Measurements from ENCODE around the gene TNNC1. TPM values are rescaled to one million over a fixed set of nuclear protein-coding genes. Genes with fewer than 3 reads are reported as not detected.
A peak's percentile ranks its signal among the peaks of the same experiment; 100 is the strongest.

The TNNC1 gene
- total RNA-seq, 5 donors from 2014 or later (not counting 1 experiment from before 2014, with no cell fraction given) = 2.8 to 8.8 (median 4.5) TPM

DNA sequence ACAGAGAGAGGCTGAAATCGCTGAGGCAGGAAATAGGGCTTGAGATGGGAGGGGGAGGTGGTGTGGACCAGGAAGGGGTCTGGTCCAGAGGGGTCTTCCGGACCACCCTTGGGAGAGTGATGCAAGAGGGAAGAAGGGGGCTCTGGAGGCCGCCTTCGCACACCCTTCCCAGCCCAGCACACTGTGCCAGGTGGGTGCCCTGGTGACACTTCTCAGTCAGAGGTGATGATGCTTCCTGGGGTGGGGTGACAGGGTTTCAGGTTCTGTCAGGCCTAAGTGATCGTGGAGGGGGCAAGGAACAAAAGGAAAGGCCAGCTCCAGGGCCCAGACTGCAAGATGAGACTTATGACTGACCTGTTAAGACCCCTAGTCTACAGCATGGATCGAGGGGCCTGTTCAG, 21.6 kb downstream of the TNNC1 start:
- ATAC-seq (replicated peaks in 1 of 4) (no peak), DNase-seq (no peak)
- WGBS (ENCODE audit: insufficient coverage) = 40% methylated on average over 2 of the region's 6 CpGs
- no peaks in the 10 kb centered on the region for H3K27me3 ChIP-seq (replicated peaks in 1 of 2; ENCODE audit: control insufficient read depth in 2 of 2, extremely low read depth in 1 of 2, insufficient read depth in 2 of 2, low read length in 1 of 2)
- H3K36me3 ChIP-seq (ENCODE audit: control insufficient read depth in 2 of 2, extremely low read depth in 1 of 2, insufficient read depth in 1 of 2, low read length in 1 of 2) = no peaks in the 10 kb centered on the region
- Mint-ChIP-seq H3K27ac (peak overlapping the region in 1 of 2 donors; percentile 74), H3K9me3 (no peaks in the 10 kb centered on the region), H3K4me3 (no peak overlapping the region), H3K36me3 (no peaks in the 10 kb centered on the region), H3K4me1 (peaks cover 0 to 12% (median 0%) of the 10 kb centered on the region in 3 donors), H3K27me3 (no peaks in the 10 kb centered on the region)
- H3K9me3 ChIP-seq = no peaks in the 10 kb centered on the region
- no peak overlapping the region for H3K27ac ChIP-seq (ENCODE audit: low read length)
- ChIA-PET CTCF (no interaction called here), POLR2A (interaction anchor here in 1 of 2 donors (0.6 to 0.7 kb wide), 2 partner anchors 20 to 29 kb away, joined by 3 to 6 read pairs; no protein-coding TSS in a partner anchor)
- H3K4me1 ChIP-seq (ENCODE audit: control insufficient read depth in 1 of 2, extremely low read depth in 1 of 2, insufficient read depth in 2 of 2, low read length in 2 of 2) = no peaks in the 10 kb centered on the region
- no peak overlapping the region for H3K4me3 ChIP-seq (ENCODE audit: control insufficient read depth in 1 of 2, extremely low read depth in 1 of 2, low read length in 1 of 2)

DNA sequence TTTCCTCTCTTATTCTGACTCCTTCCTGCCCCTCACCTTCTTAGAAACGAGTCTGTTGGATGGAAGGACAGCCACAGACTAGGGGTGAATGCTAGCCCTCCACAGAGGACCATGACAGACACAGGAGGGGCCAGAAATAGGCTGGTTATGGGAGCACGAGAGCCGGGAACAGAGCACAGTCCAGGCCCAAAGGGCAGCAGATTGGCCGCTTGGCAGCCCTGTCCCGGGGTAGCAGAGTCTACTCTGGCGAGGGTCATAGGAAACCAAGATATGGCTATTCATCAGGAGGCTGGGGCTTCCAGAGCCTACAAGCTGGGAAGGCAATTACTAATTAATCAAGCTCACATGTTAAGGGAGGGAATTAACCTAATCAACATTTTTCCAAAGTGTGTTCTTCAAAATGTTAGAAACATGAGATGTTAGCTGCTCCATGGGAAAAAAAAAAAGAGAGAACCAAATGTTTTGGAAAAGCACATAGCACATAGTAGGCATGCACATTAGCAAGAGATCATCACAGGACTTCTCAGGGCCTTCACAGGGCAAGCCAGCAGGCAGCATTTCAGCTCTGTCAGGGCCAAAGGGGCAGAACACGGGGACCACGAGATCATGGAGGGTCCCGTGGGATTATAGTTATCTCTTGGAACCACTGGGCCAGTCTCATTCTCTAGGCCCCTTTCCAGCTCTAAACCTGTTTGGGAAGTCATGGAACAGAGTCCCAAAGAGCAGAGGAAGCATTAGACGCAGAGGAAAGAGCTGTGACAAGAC, 22.2 kb downstream of the TNNC1 start:
- Mint-ChIP-seq H3K9me3 (no peaks in the 10 kb centered on the region), H3K4me3 (no peak overlapping the region), H3K36me3 (no peaks in the 10 kb centered on the region), H3K27ac (peak overlapping the region in 1 of 2 donors; percentile 74), H3K27me3 (no peaks in the 10 kb centered on the region), H3K4me1 (peaks cover 0 to 12% (median 0%) of the 10 kb centered on the region in 3 donors)
- no peaks in the 10 kb centered on the region for H3K36me3 ChIP-seq (ENCODE audit: control insufficient read depth in 2 of 2, extremely low read depth in 1 of 2, insufficient read depth in 1 of 2, low read length in 1 of 2)
- ATAC-seq (replicated peaks in 1 of 4) = no peak
- no peaks in the 10 kb centered on the region for H3K4me1 ChIP-seq (ENCODE audit: control insufficient read depth in 1 of 2, extremely low read depth in 1 of 2, insufficient read depth in 2 of 2, low read length in 2 of 2)
- no peaks in the 10 kb centered on the region for H3K27me3 ChIP-seq (replicated peaks in 1 of 2; ENCODE audit: control insufficient read depth in 2 of 2, extremely low read depth in 1 of 2, insufficient read depth in 2 of 2, low read length in 1 of 2)
- WGBS (ENCODE audit: insufficient coverage) = 82% methylated on average over 8 of the region's 10 CpGs
- H3K4me3 ChIP-seq (ENCODE audit: control insufficient read depth in 1 of 2, extremely low read depth in 1 of 2, low read length in 1 of 2) = no peak overlapping the region
- DNase-seq = no peak
- ChIA-PET POLR2A (interaction anchor here (0.7 kb wide), 2 partner anchors 20 to 137 kb away, joined by 3 read pairs; no protein-coding TSS in a partner anchor), CTCF (interaction anchor here in 1 of 2 donors (0.6 kb wide), 1 partner anchor 16 kb away, joined by 8 read pairs; no protein-coding TSS in a partner anchor)
- H3K9me3 ChIP-seq = no peaks in the 10 kb centered on the region
- no peak overlapping the region for H3K27ac ChIP-seq (ENCODE audit: low read length)

DNA sequence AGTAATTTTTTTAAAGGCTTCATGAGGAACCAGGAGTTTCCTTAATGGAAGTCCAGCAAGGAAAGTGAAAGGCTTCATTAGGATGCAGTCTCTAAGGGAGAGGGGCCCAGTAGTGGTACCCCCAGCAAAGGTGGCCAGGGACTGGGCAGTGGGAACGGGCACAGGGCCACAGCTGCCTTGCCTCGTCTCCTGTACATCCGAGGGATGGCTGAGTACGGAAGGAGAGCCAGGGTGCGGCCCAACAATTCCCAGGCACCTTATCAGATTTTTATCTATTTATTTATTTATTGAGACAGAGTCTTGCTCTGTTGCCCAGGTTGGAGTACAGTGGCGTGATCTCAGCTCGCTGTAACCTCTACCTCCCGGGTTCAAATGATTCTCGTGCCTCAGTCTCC, 23.4 kb downstream of the TNNC1 start:
- ATAC-seq (replicated peaks in 1 of 4) (no peak), DNase-seq (no peak)
- WGBS (ENCODE audit: insufficient coverage) = 90% methylated on average over 4 of the region's 9 CpGs
- POLR2A ChIA-PET = no interaction called here
- H3K27me3 Mint-ChIP-seq = no peaks in the 10 kb centered on the region
- no peak overlapping the region for H3K4me3 Mint-ChIP-seq
- Histone ChIP-seq H3K9me3 (no peaks in the 10 kb centered on the region), H3K27ac (ENCODE audit: low read length) (no peak overlapping the region), H3K4me3 (ENCODE audit: control insufficient read depth in 1 of 2, extremely low read depth in 1 of 2, low read length in 1 of 2) (no peak overlapping the region), H3K27me3 (replicated peaks in 1 of 2; ENCODE audit: control insufficient read depth in 2 of 2, extremely low read depth in 1 of 2, insufficient read depth in 2 of 2, low read length in 1 of 2) (no peaks in the 10 kb centered on the region), H3K36me3 (ENCODE audit: control insufficient read depth in 2 of 2, extremely low read depth in 1 of 2, insufficient read depth in 1 of 2, low read length in 1 of 2) (no peaks in the 10 kb centered on the region), H3K4me1 (ENCODE audit: control insufficient read depth in 1 of 2, extremely low read depth in 1 of 2, insufficient read depth in 2 of 2, low read length in 2 of 2) (no peaks in the 10 kb centered on the region)
- no peak overlapping the region for H3K27ac Mint-ChIP-seq
- peaks cover 0 to 12% (median 0%) of the 10 kb centered on the region in 3 donors for H3K4me1 Mint-ChIP-seq
- CTCF ChIA-PET = no interaction called here
- H3K9me3 Mint-ChIP-seq = no peaks in the 10 kb centered on the region
- H3K36me3 Mint-ChIP-seq = no peaks in the 10 kb centered on the region

DNA sequence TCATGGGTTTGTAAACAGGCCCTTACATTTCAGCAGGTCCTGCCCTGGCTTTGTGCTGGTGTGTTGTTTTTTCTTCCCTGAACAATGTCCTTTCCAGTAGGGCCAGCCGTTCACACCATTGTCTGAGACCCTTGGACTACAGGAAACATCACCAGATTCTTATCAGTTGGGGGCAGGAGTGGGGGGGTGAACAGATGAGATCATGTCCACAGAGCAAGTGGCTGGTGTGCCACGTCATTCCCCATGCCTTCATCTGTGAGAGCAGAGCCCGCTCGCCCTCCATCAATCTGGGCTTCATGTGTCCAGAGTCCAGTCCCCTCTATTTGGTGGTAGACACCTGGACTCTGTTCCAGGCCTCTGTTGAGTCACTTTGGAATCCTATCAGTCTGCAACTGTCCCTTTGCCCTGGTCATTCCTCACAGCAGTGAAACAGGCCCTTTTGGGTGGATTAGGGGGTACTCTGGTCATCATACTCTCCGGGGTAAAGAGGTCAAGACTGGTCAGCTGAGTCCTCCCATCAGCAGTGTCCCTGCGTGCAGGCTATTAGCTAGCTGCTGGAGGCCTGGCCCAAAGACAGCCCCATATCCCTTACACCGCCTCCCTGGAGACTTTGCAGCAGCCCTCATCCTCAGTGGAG, 23.9 kb downstream of the TNNC1 start:
- Mint-ChIP-seq H3K4me3 (no peak overlapping the region), H3K9me3 (no peaks in the 10 kb centered on the region), H3K27me3 (no peaks in the 10 kb centered on the region), H3K4me1 (peaks cover 0 to 12% (median 0%) of the 10 kb centered on the region in 3 donors), H3K27ac (no peak overlapping the region), H3K36me3 (no peaks in the 10 kb centered on the region)
- WGBS (ENCODE audit: insufficient coverage) = 100% methylated on average over 1 of the region's 7 CpGs
- Histone ChIP-seq H3K27me3 (replicated peaks in 1 of 2; ENCODE audit: control insufficient read depth in 2 of 2, extremely low read depth in 1 of 2, insufficient read depth in 2 of 2, low read length in 1 of 2) (no peaks in the 10 kb centered on the region), H3K4me3 (ENCODE audit: control insufficient read depth in 1 of 2, extremely low read depth in 1 of 2, low read length in 1 of 2) (no peak overlapping the region), H3K9me3 (no peaks in the 10 kb centered on the region), H3K36me3 (ENCODE audit: control insufficient read depth in 2 of 2, extremely low read depth in 1 of 2, insufficient read depth in 1 of 2, low read length in 1 of 2) (no peaks in the 10 kb centered on the region), H3K4me1 (ENCODE audit: control insufficient read depth in 1 of 2, extremely low read depth in 1 of 2, insufficient read depth in 2 of 2, low read length in 2 of 2) (no peaks in the 10 kb centered on the region), H3K27ac (ENCODE audit: low read length) (no peak overlapping the region)
- no peak for DNase-seq
- CTCF ChIA-PET = interaction anchor here in 1 of 2 donors (2.2 kb wide), 1 partner anchor 18 kb away, joined by 5 read pairs; no protein-coding TSS in a partner anchor
- ATAC-seq (replicated peaks in 1 of 4) = no peak
- POLR2A ChIA-PET = interaction anchor here in 1 of 2 donors (0.6 kb wide), 1 partner anchor 252 kb away, joined by 3 read pairs; no protein-coding TSS in a partner anchor

DNA sequence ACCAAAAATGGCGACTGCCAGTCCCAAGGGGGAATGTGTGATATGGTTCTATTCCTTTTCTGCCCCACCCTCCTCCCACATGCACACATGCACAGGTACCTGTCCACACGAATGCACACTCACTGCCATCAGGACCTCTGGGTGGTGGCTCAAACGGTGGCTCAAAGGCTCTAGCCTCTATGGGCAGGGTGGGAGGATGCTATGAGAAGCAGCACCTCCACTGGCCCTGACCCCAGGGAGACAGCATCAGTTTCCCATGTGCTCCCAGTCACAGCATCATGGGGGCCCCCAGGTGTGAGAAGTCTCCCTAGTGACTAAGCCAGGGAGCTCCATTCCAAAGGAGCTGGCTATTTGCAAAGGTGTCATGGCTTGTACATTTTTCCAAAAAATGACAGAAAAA, 24.8 kb downstream of the TNNC1 start:
- ATAC-seq (replicated peaks in 1 of 4) = no peak
- ChIA-PET CTCF (interaction anchor here in 1 of 2 donors (2.1 to 2.2 kb wide), 2 partner anchors 17 kb away, joined by 5 to 8 read pairs; no protein-coding TSS in a partner anchor), POLR2A (interaction anchor here in 1 of 2 donors (0.6 kb wide), 1 partner anchor 253 kb away, joined by 3 read pairs; no protein-coding TSS in a partner anchor)
- no peaks in the 10 kb centered on the region for H3K9me3 Mint-ChIP-seq
- H3K27me3 ChIP-seq (replicated peaks in 1 of 2; ENCODE audit: control insufficient read depth in 2 of 2, extremely low read depth in 1 of 2, insufficient read depth in 2 of 2, low read length in 1 of 2) = no peaks in the 10 kb centered on the region
- H3K36me3 ChIP-seq (ENCODE audit: control insufficient read depth in 2 of 2, extremely low read depth in 1 of 2, insufficient read depth in 1 of 2, low read length in 1 of 2) = no peaks in the 10 kb centered on the region
- H3K27ac ChIP-seq (ENCODE audit: low read length) = no peak overlapping the region
- no peaks in the 10 kb centered on the region for H3K9me3 ChIP-seq
- no peaks in the 10 kb centered on the region for H3K27me3 Mint-ChIP-seq
- H3K4me1 Mint-ChIP-seq = peaks cover 0 to 9% (median 0%) of the 10 kb centered on the region in 3 donors
- no peaks in the 10 kb centered on the region for H3K36me3 Mint-ChIP-seq
- DNase-seq = no peak
- no CpG with 5 or more reads among the region's 3 CpGs for WGBS (ENCODE audit: insufficient coverage)
- no peak overlapping the region for H3K27ac Mint-ChIP-seq
- no peaks in the 10 kb centered on the region for H3K4me1 ChIP-seq (ENCODE audit: control insufficient read depth in 1 of 2, extremely low read depth in 1 of 2, insufficient read depth in 2 of 2, low read length in 2 of 2)
- H3K4me3 ChIP-seq (ENCODE audit: control insufficient read depth in 1 of 2, extremely low read depth in 1 of 2, low read length in 1 of 2) = no peak overlapping the region
- no peak overlapping the region for H3K4me3 Mint-ChIP-seq

DNA sequence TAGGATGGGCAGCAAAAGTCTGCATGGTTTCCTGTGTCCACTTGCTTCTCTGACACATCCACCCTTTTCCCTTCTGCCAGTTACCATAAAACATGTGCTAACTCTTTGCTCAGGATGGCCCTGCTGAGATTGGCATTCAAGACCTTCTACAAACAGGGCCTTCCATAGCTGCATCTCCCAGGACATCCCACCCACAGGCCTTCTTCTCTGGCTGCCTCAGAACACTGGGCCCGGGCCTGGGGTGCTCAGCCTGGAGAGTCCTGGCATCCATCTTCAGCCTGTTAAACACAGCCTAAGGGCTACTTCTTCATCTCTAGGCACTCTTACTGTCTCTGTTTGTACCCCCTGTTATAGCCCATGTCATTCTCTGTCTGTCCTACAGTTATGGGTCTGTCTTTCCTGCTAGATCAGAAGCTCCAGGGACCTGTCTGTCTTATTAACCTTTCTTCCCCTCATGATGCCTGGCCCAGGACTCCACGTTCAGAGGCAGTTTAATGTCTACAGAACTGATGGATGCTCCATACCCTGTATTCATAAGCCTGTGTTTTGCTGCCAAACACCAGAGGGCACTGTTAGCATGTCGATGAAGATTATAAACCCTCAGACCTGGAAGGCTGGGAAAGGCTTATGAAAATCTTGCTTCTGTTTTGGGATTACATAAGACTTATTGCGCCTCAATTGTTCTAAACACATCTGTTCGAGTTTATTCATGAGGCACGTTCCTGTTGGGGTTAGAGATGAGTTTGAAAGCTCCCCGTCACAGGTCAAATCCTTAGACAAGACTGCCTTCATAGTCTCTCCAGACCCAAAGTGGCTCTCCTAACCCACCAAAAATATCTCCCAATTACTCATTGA, 25.5 kb downstream of the TNNC1 start:
- Histone ChIP-seq H3K4me1 (ENCODE audit: control insufficient read depth in 1 of 2, extremely low read depth in 1 of 2, insufficient read depth in 2 of 2, low read length in 2 of 2) (no peaks in the 10 kb centered on the region), H3K27me3 (replicated peaks in 1 of 2; ENCODE audit: control insufficient read depth in 2 of 2, extremely low read depth in 1 of 2, insufficient read depth in 2 of 2, low read length in 1 of 2) (no peaks in the 10 kb centered on the region), H3K9me3 (no peaks in the 10 kb centered on the region), H3K36me3 (ENCODE audit: control insufficient read depth in 2 of 2, extremely low read depth in 1 of 2, insufficient read depth in 1 of 2, low read length in 1 of 2) (no peaks in the 10 kb centered on the region), H3K4me3 (ENCODE audit: control insufficient read depth in 1 of 2, extremely low read depth in 1 of 2, low read length in 1 of 2) (no peak overlapping the region), H3K27ac (ENCODE audit: low read length) (no peak overlapping the region)
- 17% methylated on average over 1 of the region's 7 CpGs for WGBS (ENCODE audit: insufficient coverage)
- no peaks in the 10 kb centered on the region for H3K27me3 Mint-ChIP-seq
- H3K4me3 Mint-ChIP-seq = no peak overlapping the region
- no peaks in the 10 kb centered on the region for H3K36me3 Mint-ChIP-seq
- ChIA-PET CTCF (interaction anchor here (1.0 to 2.2 kb wide), 3 partner anchors 16 to 20 kb away, joined by 5 to 8 read pairs (median 5); no protein-coding TSS in a partner anchor), POLR2A (interaction anchor here in 1 of 2 donors (0.6 kb wide), 1 partner anchor 13 kb away, joined by 3 read pairs; no protein-coding TSS in a partner anchor)
- DNase-seq (peak in 6 of 35 experiments; percentile 18 to 63 (median 22)), ATAC-seq (replicated peaks in 1 of 4) (peak; percentile 61 to 67 (median 64))
- H3K4me1 Mint-ChIP-seq = peaks cover 0 to 9% (median 0%) of the 10 kb centered on the region in 3 donors
- no peaks in the 10 kb centered on the region for H3K9me3 Mint-ChIP-seq
- H3K27ac Mint-ChIP-seq = no peak overlapping the region

All from T-cell (primary cell).